Femur (tissue), 1 donor: Measurements from ENCODE around the gene GRAMD1A.
A peak's percentile ranks its signal among the peaks of the same experiment; 100 is the strongest.
"Not testable (repeated sequence)": the region's sequence is repeated elsewhere in the genome, so short reads cannot be mapped to it uniquely, and the experiment has no call there.

ENCODE experiments used
- DNase-seq: peaks from one replicate; pipeline ENCODE4 v3.0.0-alpha.2; 2017

The GRAMD1A gene

DNA sequence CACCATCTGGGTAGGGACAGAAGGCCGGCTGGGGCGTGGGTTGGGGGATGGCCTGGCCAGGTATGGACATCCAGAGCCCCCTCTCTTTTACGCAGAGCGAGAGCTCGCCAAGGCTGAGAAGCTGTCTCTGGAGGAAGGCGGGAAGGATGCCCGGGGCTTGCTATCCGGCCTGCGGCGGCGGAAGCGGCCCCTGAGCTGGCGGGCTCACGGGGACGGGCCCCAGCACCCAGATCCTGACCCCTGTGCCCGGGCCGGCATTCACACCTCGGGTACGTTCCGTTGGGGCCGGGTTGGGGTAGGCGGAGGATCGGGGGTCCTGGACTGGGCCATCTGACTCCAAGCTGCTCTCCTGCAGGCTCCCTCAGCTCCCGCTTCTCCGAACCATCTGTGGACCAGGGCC is 21.5 kb downstream of the GRAMD1A start:
- DNase-seq, result no peak

GRCh38 chr19:35022460-35022859 is 22.3 kb downstream of the GRAMD1A start:
- no peak for DNase-seq

GRCh38 chr19:35023428-35023827 is 23.3 kb downstream of the GRAMD1A start:
- DNase-seq, result no peak

GRCh38 chr19:35024095-35024494 is 24.0 kb downstream of the GRAMD1A start:
- no peak for DNase-seq

DNA sequence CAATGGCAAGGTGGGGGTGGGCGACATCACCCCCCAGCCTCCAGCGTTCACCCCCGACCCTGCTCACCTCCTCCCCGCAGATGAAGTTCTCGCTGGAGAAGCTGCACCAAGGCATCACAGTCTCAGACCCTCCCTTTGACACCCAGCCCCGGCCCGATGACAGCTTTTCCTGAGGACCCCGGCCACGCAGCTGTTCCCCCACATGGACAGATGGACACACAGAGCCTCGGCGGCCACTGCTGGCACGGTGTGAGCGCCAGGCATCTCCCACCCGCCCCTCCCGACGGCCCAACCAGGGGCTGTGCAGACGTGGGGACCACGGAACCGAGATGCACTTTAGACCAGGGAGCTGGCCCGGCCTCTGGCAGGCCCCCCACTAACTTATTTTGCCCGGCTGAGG is 25.8 kb downstream of the GRAMD1A start:
- no peak for DNase-seq

DNA sequence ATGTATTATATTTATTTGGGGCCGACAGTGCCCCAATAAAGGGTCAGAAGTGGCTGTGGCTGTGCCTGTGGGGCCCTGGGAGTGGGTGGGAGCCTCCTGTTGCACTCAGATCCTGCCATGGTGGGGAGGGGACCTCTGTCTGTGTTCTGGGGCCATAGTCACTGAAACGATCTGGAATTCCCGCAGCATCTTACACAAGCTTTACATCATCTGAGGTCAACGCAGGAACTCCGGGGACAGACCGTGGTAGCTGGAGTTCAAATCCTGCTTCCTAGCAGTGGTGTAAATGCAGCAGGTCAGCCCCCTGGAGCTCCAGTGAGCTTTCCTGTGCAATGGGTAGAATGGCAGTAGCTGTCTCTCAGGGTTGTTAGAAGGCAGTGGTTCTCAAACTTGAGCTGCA is 26.3 kb downstream of the GRAMD1A start:
- DNase-seq, result no peak

DNA sequence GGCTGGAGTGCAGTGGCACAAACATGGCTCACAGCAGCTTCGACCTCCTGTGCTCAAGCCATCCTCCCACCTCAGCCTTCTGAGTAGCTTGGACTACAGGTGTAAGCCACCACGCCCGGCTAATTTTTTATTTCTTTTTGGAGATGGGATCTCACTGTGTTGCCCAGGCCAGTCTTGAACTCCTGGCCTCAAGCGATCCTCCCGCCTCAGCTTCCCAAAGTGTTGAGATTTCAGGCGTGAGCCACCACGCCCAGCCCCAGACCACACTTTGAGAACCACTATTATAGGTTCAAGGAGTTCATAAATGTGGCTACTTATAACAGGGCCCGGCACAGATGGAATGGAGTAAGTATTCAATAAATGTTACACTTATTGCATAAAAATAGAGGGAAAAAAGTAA is 26.9 kb downstream of the GRAMD1A start:
- DNase-seq, result no peak

DNA sequence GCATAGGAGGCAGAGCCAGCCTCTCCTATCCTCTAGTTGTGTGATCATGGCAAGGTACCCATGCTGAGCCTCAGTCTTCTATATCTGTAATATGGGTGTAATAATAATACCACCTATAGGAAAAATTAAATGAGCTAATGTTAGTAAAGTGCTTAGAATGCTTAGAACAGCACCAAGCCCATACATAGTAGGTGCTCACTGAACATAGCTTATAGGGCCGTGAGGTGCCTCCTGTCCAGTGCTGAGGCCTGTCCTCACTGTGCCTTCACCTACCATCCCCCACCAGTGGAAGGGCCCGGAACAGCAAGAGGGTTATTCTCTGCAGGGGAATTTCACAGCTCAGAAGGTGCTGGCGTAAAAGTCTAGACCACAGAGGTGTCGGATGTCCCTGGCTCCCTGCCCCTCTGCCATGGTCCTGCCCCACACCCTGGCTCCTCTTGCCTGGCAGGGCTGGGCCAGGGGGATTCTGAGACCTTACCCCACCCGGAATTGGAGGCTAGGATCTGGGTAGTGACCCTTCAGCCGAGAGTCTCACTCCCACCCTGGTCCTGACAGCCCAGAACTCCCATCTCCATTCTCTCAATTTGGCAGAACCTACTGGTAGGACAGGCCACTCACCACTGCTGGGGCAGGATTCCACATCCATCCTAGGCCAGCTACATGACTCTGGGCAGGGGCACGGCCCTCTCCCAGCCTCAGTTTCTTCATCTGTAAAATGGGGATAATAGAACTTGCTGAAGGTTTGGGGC is 27.9 kb downstream of the GRAMD1A start:
- no peak for DNase-seq

- not testable (repeated sequence) for DNase-seq
These were observed 28.4 kb downstream of the GRAMD1A start for GRCh38 chr19:35028600-35028885.

DNA sequence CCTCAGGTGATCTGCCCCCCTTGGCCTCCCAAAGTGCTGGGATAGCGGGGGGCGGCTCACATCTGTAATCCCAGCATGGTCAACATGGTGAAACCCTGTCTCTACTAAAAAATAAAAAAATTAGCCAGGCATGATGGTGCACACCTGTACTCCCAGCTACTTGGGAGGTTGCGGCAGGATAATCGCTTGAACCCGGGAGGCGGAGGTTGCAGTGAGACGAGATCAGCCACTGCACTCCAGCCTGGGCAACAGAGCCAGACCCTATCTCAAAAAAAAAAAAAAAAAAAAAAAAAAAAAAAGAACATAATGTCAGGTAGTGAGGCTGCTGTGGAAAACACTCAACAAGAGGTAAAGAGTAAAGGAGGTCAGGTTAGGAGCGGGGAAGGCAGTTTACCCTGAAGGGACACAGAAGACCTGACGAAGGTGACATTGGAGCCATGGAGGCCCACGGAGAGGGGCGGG is 29.2 kb downstream of the GRAMD1A start:
- not testable (repeated sequence) for DNase-seq

- DNase-seq, result no peak
These were observed 29.7 kb downstream of the GRAMD1A start for GRCh38 chr19:35029737-35030256.

- DNase-seq, result peak; percentile 69
These were observed 30.3 kb downstream of the GRAMD1A start, which contains the start of gene SCN1B for GRCh38 chr19:35030257-35031071. Gene SCN1B (plus strand): TSS chr19:35030470. CDS start chr19:35030821, 351 bp downstream.

DNA sequence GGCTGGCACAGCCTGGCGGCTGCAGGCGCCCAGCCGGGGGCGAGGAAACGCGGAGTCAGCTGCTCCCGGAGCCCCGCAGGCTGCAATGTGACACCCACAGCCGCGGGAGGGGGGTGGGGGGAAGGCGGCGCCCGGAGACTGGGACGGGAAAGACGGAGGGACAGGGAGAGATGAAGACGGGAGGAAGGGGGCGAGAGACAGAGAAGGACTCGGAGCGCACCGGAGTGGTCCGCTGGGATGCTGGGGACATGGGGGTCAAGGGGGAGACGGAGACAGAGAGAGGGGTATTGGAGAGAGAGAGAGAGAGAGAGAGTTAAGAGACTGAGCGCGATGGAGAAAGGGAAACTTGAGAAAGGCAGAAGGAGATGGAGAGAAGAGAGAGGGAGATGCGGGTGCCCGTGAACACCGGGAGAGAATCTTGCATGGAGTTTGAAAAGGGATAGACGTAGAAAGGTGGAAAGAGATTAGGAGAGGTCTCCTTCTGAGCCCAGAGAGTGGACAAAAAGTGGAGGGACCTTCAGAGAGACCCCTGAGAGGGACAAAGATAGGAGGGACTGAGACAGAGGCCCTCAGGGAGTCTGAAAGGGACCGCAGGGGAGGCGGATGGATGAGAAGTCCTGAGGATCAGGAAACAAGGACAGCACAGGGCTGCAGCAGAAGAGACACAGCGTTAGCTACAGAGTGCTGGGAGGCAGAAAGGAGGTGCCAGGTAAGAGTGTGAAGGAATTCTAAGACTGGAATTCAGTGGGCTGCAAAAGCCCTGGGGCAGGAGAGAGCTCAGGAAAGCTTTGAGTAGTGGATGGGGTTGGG is 31.2 kb downstream of the GRAMD1A start:
- DNase-seq, result peak; percentile 67

GRCh38 chr19:35032356-35032865 is 32.3 kb downstream of the GRAMD1A start:
- no peak for DNase-seq

DNA sequence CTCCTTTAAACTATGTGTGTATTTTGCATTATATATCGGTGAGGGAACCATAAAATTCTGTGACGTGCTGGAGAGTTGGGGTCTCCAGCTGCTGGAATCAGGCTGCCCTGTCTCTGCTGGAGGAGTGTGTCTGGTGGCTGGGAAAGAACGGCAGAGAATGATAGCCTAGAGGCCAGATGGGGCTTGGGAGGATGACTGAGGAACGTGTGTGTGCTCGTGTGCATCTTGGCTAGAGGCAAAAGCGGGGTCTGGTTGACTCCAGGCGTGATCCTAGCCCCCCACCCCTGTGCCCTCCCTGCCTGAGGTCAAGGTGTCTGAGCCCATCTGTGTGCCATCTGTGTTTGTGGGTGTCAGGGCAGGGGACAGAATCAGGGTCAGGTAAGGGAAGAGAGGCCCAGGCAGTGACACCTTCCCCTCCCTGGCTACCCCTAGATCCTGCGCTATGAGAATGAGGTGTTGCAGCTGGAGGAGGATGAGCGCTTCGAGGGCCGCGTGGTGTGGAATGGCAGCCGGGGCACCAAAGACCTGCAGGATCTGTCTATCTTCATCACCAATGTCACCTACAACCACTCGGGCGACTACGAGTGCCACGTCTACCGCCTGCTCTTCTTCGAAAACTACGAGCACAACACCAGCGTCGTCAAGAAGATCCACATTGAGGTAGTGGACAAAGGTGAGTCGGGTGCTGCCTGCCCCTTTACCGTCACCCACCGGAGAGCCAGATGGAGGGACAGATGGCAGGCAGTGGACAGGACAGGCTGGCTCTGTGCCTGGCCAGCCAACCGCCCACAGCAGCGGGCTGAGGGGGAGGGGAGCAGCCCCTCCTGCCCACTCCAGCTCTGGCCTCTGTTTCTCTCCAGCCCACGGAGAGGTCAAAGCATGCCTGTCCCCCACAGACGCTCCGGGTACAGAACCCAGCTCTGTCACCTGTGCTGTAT is 33.2 kb downstream of the GRAMD1A start:
- DNase-seq, result no peak

DNA sequence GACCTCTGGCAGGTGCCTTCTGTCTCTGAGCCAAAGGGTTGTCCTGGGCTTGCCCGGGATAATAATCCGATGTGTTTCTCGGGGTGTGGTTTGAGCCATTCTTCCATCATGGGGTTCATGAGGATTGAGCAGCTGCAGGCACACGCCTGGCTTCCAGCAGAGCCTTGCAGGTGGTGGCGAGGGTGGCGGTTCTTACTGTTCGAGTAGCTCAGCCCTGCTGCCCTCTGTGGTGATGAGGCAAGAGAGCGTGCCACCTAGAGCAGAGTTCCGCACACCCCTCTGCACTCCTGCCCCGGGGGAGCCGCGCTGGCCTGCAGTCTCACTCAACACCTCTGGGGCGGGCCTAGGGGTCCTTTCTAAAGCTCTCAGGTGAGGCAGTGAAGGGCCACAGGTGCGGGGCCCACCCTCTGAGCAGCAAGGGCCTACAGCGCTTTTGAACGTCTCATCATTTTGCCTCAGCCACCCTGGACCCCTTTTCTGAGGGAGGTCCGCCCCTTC is 33.9 kb downstream of the GRAMD1A start:
- DNase-seq, result no peak

- DNase-seq, result no peak
These were observed 34.7 kb downstream of the GRAMD1A start for GRCh38 chr19:35034588-35035382.

- no peak for DNase-seq
These were observed 37.8 kb downstream of the GRAMD1A start for GRCh38 chr19:35037716-35038622.
